Stimulated activated CD4-positive, alpha-beta T cell treated with anti-CD3 and anti-CD28 coated beads, Interleukin-1b, Interleukin-23, amount 100 ng/mL, for 1 hour (primary cell): ENCODE measurements around the gene IGSF3.
A peak's percentile ranks its signal among the peaks of the same experiment; 100 is the strongest.
"Not testable (repeated sequence)": the region's sequence is repeated elsewhere in the genome, so short reads cannot be mapped to it uniquely, and the experiment has no call there.

ENCODE experiments used
- DNase-seq, 2 donors: peaks; one replicate each; pipeline ENCODE4 v3.0.0-alpha.2; 2020; ENCODE audit warnings: low read depth in 2 of 2

Gene IGSF3

DNA sequence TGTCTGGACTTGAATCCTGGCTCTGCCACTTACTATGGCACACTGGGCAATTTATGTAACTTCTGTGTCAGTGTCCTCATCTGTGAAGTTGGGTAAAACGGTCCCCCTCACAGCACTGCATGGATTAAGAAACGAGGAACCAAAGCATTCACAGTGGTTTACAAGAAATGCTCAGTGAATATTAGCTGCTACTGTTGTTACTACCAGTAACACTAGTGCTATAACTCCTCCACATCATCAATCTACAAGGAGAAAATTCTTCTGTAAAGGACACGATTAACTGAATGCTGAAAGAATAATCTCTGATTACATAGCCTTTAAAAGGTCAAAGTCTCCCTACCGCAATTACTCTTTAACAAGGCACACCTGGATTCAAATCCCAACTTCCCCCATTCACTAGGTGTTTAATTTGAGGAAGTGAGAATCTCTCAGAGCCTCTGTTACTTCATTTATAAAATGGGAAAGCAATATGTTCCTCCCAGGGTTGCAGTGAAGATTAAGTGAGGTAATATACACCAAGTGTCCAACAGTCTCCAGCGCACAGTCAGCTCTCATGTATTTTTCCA, 70.7 kb downstream of the IGSF3 start:
- not testable (repeated sequence) for DNase-seq

DNA sequence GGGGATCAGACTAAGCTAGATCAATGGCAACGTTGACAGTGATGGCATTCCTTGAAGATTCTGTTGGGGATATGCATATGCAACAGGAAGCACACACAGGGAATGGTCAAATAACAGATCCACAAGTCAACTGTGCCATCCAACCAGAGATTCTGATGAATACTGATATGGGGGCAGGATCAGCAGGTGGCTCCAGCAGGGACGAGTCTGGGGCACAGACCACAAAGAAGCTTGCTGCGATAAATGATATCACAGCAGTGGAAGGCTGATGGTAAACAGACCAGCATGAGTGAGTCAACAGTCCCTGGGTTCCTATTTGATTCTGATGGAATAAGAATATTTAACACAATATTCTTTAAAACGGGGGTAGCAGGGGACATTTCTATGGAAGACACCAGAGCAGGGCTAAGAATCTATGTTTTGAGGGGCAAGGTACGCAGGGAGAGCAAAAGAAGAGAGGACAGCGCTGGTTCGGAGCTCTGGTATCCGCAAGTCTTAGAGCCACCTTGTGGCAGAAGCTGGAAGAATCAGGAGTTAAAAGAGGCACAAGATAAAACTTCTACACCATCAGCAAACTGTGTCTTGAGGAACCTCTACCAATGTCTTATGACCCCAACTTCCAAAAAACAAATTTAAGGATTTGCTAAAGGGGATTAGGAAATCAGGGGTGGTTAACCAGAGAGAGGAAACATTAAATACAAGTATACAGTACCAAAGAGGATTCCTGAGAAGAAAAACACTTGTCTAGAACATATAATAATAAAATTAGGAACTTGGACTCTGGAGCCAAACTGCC, 71.4 kb downstream of the IGSF3 start:
- DNase-seq = peak in 1 of 2 donors; percentile 12

DNA sequence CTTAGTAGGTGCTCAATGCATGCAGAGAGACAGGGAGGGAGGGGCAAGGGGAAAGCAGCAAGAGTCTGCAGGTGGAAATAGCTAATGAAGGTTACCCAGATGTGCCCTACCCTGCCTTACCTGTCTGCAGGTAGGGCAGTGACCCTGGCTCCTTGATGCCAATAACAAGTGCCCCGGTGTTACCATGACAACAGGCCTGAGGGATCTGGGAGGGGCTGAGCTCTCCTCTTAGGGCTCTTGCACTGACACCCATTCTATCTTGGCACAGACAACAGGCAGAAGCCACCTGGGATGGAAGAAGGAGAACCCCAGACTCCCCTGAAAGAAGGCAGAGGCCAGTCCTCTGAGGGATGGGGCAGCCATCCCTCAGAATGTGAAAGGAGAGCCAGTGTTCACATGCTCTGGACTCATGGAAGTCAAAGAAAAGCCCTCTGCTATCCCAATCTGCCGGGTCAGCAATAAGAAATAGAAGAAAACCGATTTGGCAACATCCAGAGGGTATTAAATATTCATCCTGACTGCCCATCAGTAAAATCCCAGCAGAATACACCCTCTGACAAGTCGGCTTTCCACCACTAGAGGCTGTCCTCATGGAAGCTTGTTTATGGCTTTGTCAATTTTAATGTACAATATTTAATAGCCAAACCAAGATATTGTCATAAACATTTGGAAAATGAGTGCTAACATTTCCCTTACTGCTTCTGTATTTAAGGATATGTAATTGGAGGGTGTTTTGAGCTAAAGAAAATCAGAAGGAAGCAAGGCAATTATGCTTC, 72.3 kb downstream of the IGSF3 start:
- not testable (repeated sequence) for DNase-seq

DNA sequence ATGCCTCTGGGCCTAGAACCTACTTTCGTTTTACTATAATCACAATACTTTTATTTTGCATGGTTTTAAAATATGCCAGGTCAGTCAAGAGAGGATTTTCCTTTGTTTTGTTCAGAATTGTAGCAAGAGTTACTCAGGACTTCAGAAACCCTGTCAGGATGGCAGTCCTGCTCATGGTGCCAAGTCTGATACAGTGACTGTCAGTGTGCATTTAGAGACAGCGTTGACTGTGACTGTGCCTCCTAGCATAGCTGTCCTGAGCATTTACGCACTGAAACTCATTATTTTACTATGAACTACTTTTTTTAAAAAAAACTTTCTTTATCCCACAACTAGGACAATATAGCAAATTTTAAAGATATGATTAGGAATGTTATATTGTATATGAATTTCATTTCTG, 73.6 kb downstream of the IGSF3 start:
- DNase-seq = not testable (repeated sequence)

DNA sequence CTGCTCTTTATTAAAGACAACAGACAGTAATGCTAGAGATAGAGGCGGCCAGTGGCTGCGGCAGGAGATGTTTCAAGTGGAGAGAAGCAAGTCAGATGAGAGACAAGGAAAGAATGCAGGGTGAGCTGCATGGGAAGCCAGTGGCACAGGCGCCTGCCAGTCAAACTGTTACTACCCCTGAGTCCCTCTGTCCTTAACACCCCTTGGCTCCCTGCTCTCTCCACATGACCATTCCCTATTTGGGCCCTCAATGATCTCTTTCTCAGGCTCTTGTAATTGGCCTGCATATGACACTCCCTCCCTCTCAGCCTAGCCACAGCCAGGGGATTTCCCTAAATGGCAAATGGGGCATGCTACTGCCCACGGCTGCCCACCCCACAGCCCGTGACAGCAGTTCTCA, 74.1 kb downstream of the IGSF3 start:
- DNase-seq = not testable (repeated sequence)

DNA sequence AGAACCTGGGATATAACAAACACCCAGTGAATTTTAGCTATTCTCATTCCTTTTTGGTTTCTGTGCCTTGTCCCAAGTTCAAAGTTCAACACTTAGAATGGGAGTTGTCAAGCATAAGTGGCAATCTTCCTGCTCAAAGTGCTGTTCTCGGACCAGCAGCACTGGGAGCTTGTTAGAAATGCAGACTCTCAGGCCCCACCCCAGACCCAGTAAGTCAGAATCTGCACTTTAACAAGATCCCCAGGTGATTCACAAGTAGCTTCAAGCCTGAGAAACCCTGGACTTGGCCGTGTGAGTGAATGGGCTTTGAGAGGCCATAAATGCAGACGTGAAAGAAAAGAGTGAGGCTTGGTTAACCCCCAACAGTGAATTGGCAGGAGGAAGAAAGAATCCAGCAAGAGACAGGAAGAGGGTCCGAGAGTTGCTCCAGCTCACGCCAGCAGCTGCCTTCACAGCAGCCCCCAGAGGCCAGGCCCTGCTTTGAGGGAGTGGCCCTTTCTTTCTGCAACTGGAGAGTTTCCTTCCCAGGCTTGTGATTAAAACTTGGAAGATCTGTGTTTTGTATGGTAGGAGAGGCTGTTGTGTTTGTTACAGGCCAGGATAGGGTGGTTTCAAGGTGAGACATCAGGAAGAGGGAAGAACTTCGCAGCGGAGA, 75.5 kb downstream of the IGSF3 start:
- DNase-seq = not testable (repeated sequence)

DNA sequence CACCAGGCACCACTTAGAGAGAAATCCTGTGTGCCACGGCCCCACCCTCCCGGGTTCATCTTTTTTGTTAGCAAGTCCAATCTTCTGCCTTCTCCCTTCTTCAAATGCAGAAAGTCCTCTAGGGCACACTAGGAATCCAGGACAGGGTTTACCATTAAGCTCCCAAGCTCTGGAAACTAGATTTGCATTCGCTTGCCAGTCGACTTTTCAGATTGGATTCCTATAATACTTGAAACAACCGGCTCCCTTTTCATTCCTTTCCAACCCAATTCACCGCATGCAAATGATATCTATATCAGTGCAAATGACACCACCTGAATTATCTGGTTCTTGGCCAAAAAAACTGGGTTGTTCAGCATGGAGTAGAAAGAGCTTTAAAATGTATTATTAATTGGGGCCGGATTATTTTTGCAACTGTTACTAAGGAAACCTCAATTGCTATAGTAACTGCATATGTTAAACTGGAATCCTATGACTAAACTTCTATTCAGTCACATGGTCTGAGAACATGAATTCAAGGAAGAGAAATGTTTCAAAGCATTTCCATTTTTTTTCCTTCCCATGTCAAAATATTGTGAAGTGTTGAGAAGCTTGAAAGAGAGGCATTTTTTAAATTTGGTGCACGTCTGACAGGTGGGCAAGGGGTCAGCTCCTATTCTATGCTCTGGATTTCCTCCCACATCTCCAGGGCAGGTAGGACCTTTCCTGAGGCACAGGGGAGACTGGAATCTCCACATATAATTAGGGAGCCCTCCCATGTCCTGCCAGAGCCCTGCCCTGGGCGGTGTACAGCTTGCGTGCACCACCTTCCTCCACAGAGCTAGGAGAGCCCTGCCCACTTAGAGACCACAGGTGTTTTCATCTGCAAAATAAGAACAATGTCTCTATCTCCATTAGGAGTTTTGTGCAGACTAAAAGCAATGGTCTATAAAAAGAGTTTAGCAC, 76.3 kb downstream of the IGSF3 start:
- DNase-seq = not testable (repeated sequence)

DNA sequence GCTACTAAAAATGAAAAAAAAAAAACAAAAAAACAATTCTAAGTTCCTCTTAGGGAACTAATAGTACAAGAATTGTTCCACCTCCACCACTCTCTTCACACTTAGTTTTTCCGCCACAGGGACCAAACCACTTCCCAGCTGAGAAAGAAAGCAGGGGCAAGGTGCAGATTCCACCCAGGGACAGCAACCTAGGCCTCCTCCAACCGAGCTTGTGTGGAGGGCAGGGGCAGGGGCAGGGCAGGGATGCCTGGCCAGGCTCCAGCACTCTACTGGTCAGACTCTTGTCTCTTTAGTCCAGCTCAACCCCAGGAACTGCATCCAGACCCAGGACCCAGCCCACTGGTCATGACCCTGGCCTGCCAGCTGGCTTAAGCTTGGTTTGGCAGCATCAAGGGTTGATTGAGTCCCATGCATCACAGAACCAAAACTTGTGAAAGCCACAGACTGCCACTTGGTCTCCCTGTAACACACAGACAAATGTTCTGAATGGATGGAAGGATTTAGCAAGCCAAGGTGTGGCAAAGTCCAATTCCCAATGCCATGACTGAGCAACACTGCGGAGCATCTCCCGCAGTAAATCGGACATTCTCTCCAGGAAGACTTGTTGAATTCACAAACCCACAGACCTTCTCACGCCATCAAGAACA, 77.1 kb downstream of the IGSF3 start:
- not testable (repeated sequence) for DNase-seq

DNA sequence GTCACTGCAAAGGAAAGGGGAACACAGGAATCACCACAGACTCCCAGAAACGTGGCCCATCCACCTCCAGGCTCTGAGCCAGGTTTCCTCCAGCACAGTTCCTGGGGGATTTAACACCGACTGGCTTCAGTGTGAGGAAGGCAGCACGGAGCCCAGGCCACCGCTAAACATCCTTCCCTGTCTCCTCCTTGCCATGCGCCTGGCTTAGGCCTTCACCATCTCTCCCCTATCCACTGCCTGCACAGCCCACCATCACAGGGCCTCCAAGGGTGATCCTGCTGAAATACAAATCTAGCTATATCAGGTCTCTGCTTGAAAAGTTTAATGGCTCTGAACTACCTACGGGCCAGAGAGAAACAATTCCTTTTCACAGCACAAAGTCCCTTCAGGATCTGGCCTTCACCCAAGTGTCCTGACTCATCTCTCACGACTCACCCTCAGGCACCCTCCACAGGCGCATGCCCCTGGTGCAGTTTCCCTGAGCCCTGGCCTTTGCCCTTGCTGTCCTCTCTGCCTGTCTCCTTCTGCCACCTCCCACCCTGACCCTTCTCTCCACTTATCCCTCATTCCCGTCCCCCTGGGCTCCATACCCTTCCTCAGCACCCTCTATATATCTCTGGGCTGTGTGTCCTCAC, 78.3 kb downstream of the IGSF3 start:
- not testable (repeated sequence) for DNase-seq

DNA sequence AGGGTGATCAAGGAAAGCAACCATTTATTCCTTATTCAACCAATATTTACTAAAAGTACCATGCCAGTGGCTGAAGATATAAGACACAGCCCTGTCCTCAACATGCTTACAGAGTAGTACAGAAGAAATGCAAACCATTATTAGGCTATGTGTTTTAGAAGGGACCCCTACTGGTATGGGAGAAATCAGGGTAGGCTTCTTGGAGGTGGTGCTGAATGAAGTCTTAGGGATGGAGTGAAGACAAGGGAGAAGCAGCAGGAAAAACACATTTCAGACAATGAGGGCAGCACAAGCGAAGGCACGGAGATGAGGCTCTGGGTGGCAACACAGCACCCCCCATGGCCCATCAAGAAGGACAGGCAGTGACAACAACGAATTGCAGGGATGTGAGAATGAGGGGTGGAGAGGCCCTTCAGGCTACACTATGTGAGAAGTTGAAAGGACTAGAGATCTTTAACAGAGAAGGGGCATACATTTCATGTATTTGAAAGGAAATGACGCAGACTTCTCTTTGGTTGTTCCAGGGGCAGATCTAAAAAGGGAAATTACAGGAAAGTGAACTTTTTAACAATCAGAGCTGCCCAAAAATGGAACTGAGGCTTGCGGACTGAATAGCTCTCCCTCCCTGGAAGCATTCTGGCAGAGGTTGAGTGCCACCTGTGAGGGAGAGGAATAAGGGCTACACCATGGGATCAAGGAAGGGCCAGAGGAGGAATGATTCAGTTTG, 79.9 kb downstream of the IGSF3 start:
- DNase-seq = no peak

DNA sequence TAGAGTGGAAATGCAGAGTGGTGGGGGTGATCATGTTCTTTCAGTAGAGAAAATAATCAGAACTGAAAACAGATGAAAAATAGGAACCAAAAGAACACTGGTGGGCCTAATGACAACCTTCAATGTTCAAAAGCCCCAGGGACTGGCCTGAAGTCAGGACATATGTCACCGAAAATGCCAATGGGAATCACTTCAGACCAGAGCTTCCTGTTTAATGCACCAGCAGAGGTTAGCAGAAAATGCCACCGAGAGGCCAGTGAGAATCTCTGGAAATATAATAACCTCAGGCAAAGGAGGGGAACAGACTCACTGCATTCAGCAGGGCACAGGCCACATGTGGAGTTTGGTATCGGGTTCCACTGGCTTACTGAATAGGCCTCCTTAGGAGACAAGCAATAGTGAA, 80.8 kb downstream of the IGSF3 start:
- no peak for DNase-seq

DNA sequence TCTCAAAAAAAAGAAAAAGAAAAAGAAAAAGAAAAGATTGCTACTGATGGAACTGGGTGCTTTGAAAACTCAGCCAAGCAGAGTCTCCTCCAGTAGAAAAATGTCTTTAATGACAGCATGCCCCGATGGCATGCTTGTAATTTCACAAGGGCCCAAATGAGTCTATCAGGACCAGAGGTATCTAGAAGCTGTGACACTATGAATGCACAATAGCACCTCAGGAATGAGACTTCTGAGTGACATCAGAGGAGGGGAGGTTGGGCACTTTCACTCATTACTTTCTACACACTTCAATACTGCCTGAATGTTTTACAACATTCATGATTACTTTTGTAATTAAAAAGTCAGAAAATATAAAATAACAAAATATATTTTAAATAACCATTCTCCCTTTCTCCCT, 81.6 kb downstream of the IGSF3 start:
- DNase-seq = no peak

DNA sequence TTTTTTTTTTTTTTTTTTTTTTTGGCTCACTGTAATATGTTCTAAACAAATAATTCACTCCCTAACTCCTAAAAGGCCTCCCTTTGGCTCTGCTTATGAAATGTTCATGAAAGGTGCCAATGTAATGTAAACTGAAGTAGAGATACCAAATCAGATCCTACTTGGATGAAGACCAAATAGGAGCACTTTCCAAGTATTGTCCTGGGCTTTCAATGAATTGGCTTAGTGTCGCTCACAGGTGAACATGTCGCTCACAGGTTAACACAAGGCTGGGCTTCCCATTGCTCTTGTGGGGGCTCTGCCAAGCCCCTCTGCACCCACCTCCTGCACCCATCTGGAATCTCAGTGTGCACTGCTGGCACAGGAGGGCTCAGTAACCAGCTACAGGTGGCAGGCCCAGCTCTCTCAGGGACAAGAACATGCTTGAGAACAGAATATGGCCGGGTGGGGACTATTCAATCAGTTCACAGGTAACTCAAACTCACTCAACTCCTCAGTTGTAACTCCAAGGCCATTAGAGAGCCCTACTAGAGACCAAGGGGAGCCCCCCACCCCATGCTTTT, 86.1 kb downstream of the IGSF3 start:
- no peak for DNase-seq

DNA sequence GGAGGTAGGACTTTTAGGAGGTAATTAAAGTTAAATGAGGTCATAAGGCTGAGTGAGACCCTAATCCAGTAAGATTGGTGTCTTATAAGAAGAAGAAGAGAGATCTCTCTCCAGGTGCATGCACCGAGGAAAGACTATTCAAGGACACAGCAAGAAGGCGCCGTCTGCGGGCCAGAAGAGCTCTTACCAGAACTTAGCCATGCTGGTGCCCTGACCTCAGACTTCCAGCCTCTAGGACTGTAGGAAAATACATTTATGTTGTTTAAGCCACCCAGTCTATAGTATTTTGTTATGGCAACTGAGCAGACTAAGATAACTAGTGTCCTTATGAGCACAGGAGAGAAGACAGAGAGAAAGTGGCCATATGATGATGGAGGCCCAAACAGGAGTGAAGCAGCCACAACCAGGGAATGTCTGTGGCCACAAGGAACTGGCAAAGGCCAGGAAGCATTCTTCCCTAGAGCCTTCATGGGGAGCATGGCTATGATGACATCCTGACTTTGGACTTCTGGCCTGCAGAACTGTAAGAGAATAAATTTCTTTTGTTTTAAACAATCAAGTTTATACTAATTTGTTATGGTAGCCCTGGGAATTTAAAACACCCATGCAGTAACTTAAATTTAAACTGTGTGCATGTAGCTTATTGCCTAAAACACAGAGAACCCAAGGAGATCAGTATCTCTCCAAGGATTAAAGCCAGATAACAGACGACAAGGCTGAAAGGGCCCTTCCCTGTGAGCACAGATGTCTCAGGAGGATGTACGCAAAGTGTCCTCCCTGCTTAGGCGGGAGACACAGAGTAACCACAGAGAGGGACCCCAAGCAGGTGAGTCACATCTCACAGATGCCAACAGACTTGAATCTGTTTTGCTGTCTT, 86.8 kb downstream of the IGSF3 start:
- no peak for DNase-seq

DNA sequence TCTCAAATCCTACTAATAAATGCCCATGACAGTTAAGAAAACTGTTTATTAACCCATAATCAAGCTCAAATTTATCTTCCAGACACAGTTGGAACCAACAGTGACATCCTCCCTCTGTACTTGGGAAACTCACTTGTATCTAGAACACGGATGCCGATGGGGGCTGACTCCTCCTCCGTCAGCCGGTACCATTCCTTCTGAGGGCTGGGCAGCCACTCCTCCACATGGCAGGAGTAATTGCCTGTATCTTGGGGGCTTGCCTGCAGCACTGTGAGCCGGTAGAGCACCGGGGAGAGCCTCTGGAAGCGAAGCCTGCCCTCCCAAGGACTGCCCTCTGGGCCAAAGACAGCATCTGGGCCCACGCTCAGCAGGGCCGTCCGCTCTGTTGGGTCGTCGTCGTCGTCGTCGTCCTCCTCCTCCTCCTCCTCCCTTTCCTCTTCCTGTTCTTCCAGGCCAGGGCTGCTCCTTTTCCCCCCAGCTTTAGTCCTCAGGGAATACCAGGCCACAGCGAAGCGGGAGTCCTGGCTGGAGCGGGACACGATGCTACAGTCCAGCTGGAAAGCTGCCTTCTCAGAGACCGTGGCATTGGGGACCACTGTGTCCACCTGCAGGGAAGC, 88.2 kb downstream of the IGSF3 start:
- DNase-seq = no peak

DNA sequence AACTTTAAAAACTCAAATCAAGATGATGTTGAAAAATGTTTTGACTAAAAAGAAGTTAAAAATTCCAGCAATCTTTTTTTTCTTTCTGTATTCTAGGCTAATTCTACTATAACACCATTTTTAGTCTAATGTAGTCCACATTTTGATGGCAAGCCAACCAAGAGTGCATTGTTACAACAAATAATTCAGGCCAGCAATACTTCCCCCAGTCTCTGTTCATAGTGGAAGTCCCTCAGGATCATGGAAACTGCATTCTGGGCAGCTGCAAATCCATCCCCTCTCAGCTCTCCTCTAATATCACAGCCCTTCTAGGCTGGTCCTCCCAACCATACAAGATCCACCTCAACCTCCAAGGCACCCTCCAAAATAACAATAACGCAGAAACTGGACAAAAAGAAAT, 89.0 kb downstream of the IGSF3 start:
- DNase-seq = no peak

DNA sequence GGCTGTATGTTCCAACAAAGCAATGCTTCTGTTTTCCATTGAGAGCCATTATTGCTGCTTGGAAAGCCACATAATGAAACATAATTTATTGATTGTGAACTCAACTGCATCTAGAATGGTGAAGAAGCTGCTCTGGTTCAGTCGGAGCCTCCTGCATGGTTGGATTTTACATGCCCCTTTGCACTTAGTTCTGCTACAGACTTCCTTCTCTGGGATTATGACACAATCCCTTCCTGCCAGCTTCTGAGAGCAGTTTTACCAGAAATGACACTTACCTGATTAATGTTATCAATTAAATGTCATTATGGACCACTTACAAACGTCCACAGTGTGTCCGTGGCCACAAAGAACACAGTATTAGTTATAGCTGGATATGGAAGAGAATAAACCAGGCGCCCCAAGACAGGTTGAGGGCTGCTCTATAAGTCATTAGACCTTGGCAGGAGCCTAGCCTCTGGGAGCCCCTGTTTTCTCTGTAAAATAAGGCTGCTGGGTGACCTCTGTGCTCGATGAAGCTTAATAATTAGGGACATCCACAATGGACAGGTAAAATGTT, 89.7 kb downstream of the IGSF3 start:
- no peak for DNase-seq
